OCI-LY3 (cell line): ENCODE results near the gene WSB2.
"Not testable (repeated sequence)": the region's sequence is repeated elsewhere in the genome, so short reads cannot be mapped to it uniquely, and the experiment has no call there.

Experiments used
- H2AFZ ChIP-seq: fragments of 200-600, 300-600 bp; shearing (Covaris generic); 2 replicates; pipeline ENCODE4 v1.6.0; 2014; ENCODE audit warnings: antibody characterized with exemption, low read depth, low read length
- H3K27ac ChIP-seq: fragments of 200-600, 300-600 bp; sonication (generic); 2 replicates; pipeline ENCODE4 v1.5.1; 2014; ENCODE audit warnings: mild to moderate bottlenecking, low read length, moderate library complexity, mixed read lengths
- H3K27me3 ChIP-seq: fragments of 200-600, 300-600 bp; sonication (generic); 2 replicates; pipeline ENCODE4 v1.6.1; 2014; ENCODE audit warnings: low read depth, low read length, mixed read lengths
- H3K36me3 ChIP-seq: fragments of 200-600, 300-600 bp; sonication (generic); replicated peaks from 2 replicates; pipeline ENCODE3; 2014; ENCODE audit warnings: low read depth, low read length, mixed read lengths
- H3K4me1 ChIP-seq: fragments of 300-600, 200-600 bp; sonication (generic); 2 replicates; pipeline ENCODE4 v1.6.1; 2014; ENCODE audit warnings: low read length, mixed read lengths
- H3K4me2 ChIP-seq: fragments of 200-600, 300-600 bp; sonication (generic); 2 replicates; pipeline ENCODE4 v1.6.1; 2014; ENCODE audit warnings: low read length, mixed read lengths
- H3K4me3 ChIP-seq: fragments of 300-600, 200-600 bp; sonication (generic); 2 replicates; pipeline ENCODE4 v1.5.1; 2014; ENCODE audit warnings: antibody characterized with exemption, mild to moderate bottlenecking, low read length, moderate library complexity
- H3K79me2 ChIP-seq: fragments of 300-600, 200-600 bp; shearing (Covaris generic); 2 replicates; pipeline ENCODE4 v1.6.1; 2014; ENCODE audit warnings: mild to moderate bottlenecking, low read length, mixed read lengths
- H3K9ac ChIP-seq: fragments of 300-600, 200-600 bp; shearing (Covaris generic); 2 replicates; pipeline ENCODE4 v1.6.0; 2014; ENCODE audit warnings: mild to moderate bottlenecking, low read length, moderate library complexity
- H3K9me3 ChIP-seq: fragments of 200-600, 300-600 bp; shearing (Covaris generic); 2 replicates; pipeline ENCODE4 v1.6.1; 2014; ENCODE audit warnings: low read length, mixed read lengths; ENCODE audit not compliant: insufficient read depth
- H4K20me1 ChIP-seq: fragments of 200-600, 300-600 bp; sonication (generic); 2 replicates; pipeline ENCODE4 v1.6.1; 2016; ENCODE audit warnings: low read length, mixed read lengths; ENCODE audit not compliant: insufficient read depth
- EZH2phosphoT487 ChIP-seq: fragments of 200-600 bp; shearing (Covaris generic); IDR thresholded peaks from 2 replicates; pipeline ENCODE4 v1.6.1; 2018; ENCODE audit warnings: antibody characterized with exemption, mixed run types, low read depth
- TF ChIP-seq, protein P1 (sequence below): fragments of 200-600, 300-600 bp; sonication (generic); IDR thresholded peaks from 2 replicates; pipeline ENCODE4 v1.5.1; 2014; ENCODE audit warnings: antibody characterized with exemption, low read length, low read depth

WSB2 gene

DNA sequence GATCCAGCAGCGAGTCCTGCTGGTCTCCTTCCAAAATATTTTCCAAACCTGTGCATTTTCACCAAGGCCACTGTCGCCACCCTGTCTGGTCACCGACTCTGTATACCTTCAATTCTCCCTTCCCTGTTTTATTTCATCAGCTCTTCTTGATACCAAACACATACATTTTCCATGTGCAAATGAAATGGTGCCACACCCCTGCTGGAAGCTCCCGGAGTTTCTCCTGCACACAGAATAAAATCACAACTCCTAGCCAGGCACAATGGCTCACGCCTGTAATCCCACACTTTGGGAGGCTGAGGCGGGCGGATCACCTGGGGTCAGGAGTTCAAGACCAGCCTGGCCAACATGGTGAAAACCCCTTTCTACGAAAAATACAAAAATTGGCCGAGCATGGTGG lies 28.8 kb upstream of the WSB2 start:
- Histone ChIP-seq H3K4me2 (no peak overlapping the region), H3K36me3 (no peaks in the 10 kb centered on the region), H3K27ac (no peak overlapping the region)

DNA sequence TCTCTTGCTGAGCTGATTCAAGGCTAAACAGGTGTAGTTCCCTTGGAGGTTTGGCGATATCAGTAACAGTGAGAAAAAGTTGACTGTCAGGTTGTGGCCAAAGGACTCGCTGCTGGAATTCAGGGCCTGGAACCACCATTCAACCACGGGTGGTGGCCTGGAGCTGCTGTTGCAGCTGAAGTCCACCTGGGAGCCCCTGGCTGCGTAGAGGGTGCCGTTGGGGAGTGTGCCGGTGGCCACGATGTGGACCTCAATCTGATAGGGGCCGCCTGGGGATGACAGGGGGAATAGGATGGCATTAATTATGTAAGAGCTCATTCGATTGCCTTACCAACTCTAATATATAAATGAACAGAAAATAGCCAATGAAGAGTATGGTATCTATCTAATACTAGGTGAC lies 21.2 kb upstream of the WSB2 start:
- TF ChIP-seq, protein P1, sequence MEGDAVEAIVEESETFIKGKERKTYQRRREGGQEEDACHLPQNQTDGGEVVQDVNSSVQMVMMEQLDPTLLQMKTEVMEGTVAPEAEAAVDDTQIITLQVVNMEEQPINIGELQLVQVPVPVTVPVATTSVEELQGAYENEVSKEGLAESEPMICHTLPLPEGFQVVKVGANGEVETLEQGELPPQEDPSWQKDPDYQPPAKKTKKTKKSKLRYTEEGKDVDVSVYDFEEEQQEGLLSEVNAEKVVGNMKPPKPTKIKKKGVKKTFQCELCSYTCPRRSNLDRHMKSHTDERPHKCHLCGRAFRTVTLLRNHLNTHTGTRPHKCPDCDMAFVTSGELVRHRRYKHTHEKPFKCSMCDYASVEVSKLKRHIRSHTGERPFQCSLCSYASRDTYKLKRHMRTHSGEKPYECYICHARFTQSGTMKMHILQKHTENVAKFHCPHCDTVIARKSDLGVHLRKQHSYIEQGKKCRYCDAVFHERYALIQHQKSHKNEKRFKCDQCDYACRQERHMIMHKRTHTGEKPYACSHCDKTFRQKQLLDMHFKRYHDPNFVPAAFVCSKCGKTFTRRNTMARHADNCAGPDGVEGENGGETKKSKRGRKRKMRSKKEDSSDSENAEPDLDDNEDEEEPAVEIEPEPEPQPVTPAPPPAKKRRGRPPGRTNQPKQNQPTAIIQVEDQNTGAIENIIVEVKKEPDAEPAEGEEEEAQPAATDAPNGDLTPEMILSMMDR, result no peak
- TF ChIP-seq EZH2phosphoT487, result no peak
- H3K9me3 ChIP-seq, result no peaks in the 10 kb centered on the region
- H3K27ac ChIP-seq, result no peak overlapping the region
- no peak overlapping the region for H3K9ac ChIP-seq
- no peaks in the 10 kb centered on the region for H3K27me3 ChIP-seq
- no peaks in the 10 kb centered on the region for H3K79me2 ChIP-seq
- H2AFZ ChIP-seq, result no peak overlapping the region
- H3K4me1 ChIP-seq, result no peaks in the 10 kb centered on the region
- H3K4me2 ChIP-seq, result no peak overlapping the region
- no peak overlapping the region for H3K4me3 ChIP-seq
- H3K36me3 ChIP-seq, result no peaks in the 10 kb centered on the region
- H4K20me1 ChIP-seq, result no peaks in the 10 kb centered on the region

More for the DNA sequence above, 28.8 kb upstream of the WSB2 start:
- Histone ChIP-seq H3K4me1 (no peaks in the 10 kb centered on the region), H3K27me3 (no peaks in the 10 kb centered on the region), H3K9me3 (no peaks in the 10 kb centered on the region), H4K20me1 (no peaks in the 10 kb centered on the region), H3K9ac (no peak overlapping the region), H2AFZ (no peak overlapping the region), H3K4me3 (no peak overlapping the region), H3K79me2 (no peaks in the 10 kb centered on the region)
- TF ChIP-seq, protein P1, result no peak
- TF ChIP-seq EZH2phosphoT487, result no peak

DNA sequence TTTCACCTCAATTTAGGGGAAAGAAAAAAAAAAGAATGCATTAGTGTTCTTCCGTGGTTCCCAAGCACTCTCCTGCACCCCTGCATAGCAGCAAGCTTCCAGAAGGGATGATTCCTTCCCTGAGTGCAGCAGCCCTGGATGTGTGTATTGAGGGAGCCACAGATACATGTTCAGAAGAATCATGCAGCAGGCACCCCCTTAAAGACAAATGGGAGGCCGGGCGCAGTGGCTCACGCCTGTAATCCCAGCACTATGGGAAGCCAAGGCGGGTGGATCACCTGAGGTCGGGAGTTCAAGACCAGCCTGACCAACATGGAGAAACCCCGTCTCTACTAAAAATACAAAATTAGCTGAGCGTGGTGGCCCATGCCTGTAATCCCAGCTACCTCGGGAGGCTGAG lies 20.5 kb upstream of the WSB2 start:
- H3K27ac ChIP-seq, H3K79me2 ChIP-seq, H4K20me1 ChIP-seq, H3K4me3 ChIP-seq, H2AFZ ChIP-seq, H3K36me3 ChIP-seq, H3K9me3 ChIP-seq, H3K4me2 ChIP-seq, H3K4me1 ChIP-seq, H3K9ac ChIP-seq, H3K27me3 ChIP-seq: not testable (repeated sequence)

DNA sequence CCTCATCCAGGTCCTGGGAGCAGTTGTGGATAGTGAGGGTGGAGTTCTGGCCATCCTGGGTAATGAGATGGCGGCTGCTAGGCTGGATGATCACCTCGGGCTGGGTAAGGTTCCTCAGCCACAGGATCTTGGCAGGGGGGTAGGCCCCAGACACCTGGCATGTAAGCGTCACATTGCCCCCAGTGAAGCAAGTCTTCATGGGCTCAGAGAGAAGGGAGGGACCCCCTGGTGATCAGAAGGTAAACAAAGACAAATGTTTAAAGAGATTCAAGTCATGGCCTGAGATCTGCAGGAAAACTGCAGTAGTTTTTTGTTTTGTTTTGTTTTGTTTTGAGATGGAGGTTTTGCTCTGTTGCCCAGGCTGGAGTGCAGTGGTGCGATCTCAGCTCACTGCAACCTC lies 12.8 kb upstream of the WSB2 start:
- no peak overlapping the region for H3K9ac ChIP-seq
- H3K9me3 ChIP-seq, result no peaks in the 10 kb centered on the region
- H3K79me2 ChIP-seq, result no peaks in the 10 kb centered on the region
- H4K20me1 ChIP-seq, result no peaks in the 10 kb centered on the region
- peaks cover 5% of the 10 kb centered on the region; the same call in 1 of the 2 replicates for H3K27me3 ChIP-seq
- no peak overlapping the region for H2AFZ ChIP-seq
- peaks cover 5% of the 10 kb centered on the region; the same call in 1 of the 2 replicates for H3K4me1 ChIP-seq
- no peak for TF ChIP-seq EZH2phosphoT487
- TF ChIP-seq, protein P1, result no peak
- no peak overlapping the region for H3K4me2 ChIP-seq
- no peak overlapping the region for H3K27ac ChIP-seq
- no peak overlapping the region for H3K4me3 ChIP-seq
- no peaks in the 10 kb centered on the region for H3K36me3 ChIP-seq

DNA sequence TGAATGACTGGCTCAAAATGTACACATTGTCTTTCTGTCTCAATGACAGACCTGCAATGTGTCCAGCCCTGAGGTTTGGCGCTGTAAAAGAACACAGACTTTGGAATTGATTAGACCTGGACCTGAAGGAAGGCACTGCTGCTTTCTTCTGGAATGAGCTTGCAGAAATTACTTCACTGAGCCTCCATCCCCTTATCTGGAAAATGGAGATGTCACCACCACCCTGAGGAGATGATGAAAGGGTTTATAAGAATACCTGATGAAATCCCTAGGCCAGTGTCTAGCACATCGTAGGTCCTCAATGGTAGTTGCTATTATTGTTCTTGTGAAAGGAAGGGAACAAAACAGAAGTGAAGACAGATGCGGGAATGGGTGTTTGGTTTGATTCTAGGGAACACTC lies 9.7 kb upstream of the WSB2 start:
- H3K36me3 ChIP-seq, result no peaks in the 10 kb centered on the region
- no peaks in the 10 kb centered on the region for H3K9me3 ChIP-seq
- no peak for TF ChIP-seq EZH2phosphoT487
- TF ChIP-seq, protein P1, result no peak
- no peak overlapping the region for H2AFZ ChIP-seq
- peaks cover 16% of the 10 kb centered on the region for H3K27me3 ChIP-seq
- H3K4me1 ChIP-seq, result peaks cover 8% of the 10 kb centered on the region
- H3K4me3 ChIP-seq, result no peak overlapping the region
- H3K4me2 ChIP-seq, result no peak overlapping the region
- H4K20me1 ChIP-seq, result no peaks in the 10 kb centered on the region
- no peak overlapping the region for H3K27ac ChIP-seq
- H3K79me2 ChIP-seq, result no peaks in the 10 kb centered on the region
- no peak overlapping the region for H3K9ac ChIP-seq
